ENCODE data around the gene ARHGEF19. TPM values are rescaled to one million over a fixed set of nuclear protein-coding genes. Genes with fewer than 3 reads are reported as not detected.

ARHGEF19 gene
- total and polyA plus RNA-seq, 9 of the 15 experiments (the other 6 are each of a cell fraction or from before 2014, with no cell fraction given): 0.73 to 21.0 (median 5.2) TPM

DNA sequence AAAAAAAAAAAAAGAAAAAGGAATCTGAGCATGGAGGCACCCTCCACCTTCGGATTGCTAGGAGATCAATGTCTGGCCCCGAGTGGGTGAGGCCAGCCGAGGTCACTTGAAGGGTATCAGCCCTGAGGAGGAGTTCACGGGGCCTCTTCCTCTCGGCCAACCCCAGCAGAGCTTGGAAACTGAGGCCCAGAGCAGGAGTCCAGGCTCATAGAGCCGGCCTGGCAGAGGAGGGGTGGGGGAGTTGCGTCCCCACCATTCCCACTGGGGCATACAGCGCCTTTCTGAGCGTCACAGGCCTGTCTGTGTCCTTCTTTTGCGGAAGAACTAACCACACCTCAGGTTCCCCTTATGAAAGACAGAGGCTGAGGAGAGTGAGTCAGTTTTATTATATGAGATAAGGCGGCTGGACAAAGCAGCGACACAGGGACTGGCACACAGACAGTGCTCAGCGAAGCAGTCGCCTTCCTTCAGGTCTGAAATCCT is 39.4 kb downstream of the ARHGEF19 start (continued):
- TF ChIP-seq XRCC3 (IDR thresholded peaks at IDR 0.05) (no peak), SAP30 (IDR thresholded peaks at IDR 0.05; ENCODE audit: borderline replicate concordance, insufficient read depth, low read depth, low read length, poor library complexity, severe bottlenecking) (no peak), XRCC4 (IDR thresholded peaks at IDR 0.05; ENCODE audit: extremely low read depth, insufficient read depth, insufficient read length) (no peak), ZNF174 (CRISPR knock-in tag; IDR thresholded peaks at IDR 0.05) (no peak), PHF8 (IDR thresholded peaks at IDR 0.05; ENCODE audit: borderline replicate concordance, low read length) (peak; percentile 56; the same call in 1 of the 2 replicates), ZFX (CRISPR knock-in tag; IDR thresholded peaks at IDR 0.05) (peak; percentile 84), SMARCA4 (IDR thresholded peaks at IDR 0.05) (peak; percentile 90), PYGO2 (tag; IDR thresholded peaks at IDR 0.05) (no peak), PHTF2 (CRISPR knock-in tag; IDR thresholded peaks at IDR 0.05) (no peak), TGIF2 (CRISPR knock-in tag; IDR thresholded peaks at IDR 0.05) (no peak), OTX1 (CRISPR knock-in tag; IDR thresholded peaks at IDR 0.05) (0 out of 2 replicates have a peak, but pooled peaks have one; percentile 20), EP400 (IDR thresholded peaks at IDR 0.05) (peak; percentile 41), MYBL2 (IDR thresholded peaks at IDR 0.05; ENCODE audit: low read depth) (no peak), MYBL2 (CRISPR knock-in tag; IDR thresholded peaks at IDR 0.05; ENCODE audit: borderline replicate concordance) (no peak), HDGF (IDR thresholded peaks at IDR 0.05) (no peak), RBBP5 (IDR thresholded peaks at IDR 0.05; ENCODE audit: borderline replicate concordance, insufficient read depth, low read length, poor library complexity, severe bottlenecking) (peak; percentile 67), BRF1 (IDR thresholded peaks at IDR 0.05; ENCODE audit: borderline replicate concordance, extremely low read depth, insufficient read length) (no peak), ILK (tag; IDR thresholded peaks at IDR 0.05; ENCODE audit: borderline replicate concordance, low read depth) (no peak), ZNF311 (CRISPR knock-in tag; IDR thresholded peaks at IDR 0.05) (peak; percentile 21; the same call in 1 of the 2 replicates)
- TF ChIP-seq, protein P1, sequence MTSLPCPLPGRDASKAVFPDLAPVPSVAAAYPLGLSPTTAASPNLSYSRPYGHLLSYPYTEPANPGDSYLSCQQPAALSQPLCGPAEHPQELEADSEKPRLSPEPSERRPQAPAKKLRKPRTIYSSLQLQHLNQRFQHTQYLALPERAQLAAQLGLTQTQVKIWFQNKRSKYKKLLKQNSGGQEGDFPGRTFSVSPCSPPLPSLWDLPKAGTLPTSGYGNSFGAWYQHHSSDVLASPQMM (CRISPR knock-in tag; IDR thresholded peaks at IDR 0.05): no peak
- TF ChIP-seq, protein P2, sequence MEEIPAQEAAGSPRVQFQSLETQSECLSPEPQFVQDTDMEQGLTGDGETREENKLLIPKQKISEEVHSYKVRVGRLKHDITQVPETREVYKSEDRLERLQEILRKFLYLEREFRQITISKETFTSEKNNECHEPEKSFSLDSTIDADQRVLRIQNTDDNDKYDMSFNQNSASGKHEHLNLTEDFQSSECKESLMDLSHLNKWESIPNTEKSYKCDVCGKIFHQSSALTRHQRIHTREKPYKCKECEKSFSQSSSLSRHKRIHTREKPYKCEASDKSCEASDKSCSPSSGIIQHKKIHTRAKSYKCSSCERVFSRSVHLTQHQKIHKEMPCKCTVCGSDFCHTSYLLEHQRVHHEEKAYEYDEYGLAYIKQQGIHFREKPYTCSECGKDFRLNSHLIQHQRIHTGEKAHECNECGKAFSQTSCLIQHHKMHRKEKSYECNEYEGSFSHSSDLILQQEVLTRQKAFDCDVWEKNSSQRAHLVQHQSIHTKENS (CRISPR knock-in tag; IDR thresholded peaks at IDR 0.05): no peak
- TF ChIP-seq, protein P3, sequence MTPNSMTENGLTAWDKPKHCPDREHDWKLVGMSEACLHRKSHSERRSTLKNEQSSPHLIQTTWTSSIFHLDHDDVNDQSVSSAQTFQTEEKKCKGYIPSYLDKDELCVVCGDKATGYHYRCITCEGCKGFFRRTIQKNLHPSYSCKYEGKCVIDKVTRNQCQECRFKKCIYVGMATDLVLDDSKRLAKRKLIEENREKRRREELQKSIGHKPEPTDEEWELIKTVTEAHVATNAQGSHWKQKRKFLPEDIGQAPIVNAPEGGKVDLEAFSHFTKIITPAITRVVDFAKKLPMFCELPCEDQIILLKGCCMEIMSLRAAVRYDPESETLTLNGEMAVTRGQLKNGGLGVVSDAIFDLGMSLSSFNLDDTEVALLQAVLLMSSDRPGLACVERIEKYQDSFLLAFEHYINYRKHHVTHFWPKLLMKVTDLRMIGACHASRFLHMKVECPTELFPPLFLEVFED (CRISPR knock-in tag; conservative IDR thresholded peaks at IDR 0.05): no peak
- TF ChIP-seq, protein P4, sequence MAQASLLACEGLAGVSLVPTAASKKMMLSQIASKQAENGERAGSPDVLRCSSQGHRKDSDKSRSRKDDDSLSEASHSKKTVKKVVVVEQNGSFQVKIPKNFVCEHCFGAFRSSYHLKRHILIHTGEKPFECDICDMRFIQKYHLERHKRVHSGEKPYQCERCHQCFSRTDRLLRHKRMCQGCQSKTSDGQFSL (CRISPR knock-in tag; IDR thresholded peaks at IDR 0.05): no peak
- TF ChIP-seq, protein P4 (tag; IDR thresholded peaks at IDR 0.05): no peak; a peak in 1 of 4 replicates
- TF ChIP-seq, protein P5, sequence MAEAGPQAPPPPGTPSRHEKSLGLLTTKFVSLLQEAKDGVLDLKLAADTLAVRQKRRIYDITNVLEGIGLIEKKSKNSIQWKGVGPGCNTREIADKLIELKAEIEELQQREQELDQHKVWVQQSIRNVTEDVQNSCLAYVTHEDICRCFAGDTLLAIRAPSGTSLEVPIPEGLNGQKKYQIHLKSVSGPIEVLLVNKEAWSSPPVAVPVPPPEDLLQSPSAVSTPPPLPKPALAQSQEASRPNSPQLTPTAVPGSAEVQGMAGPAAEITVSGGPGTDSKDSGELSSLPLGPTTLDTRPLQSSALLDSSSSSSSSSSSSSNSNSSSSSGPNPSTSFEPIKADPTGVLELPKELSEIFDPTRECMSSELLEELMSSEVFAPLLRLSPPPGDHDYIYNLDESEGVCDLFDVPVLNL (CRISPR knock-in tag; IDR thresholded peaks at IDR 0.05; ENCODE audit: low read depth): no peak

Data from K562 (cell line).